HG02938 (cell line): ENCODE measurements around the gene GALNT3.
A peak's percentile ranks its signal among the peaks of the same experiment; 100 is the strongest.

Experiments
- ATAC-seq: cut with Tn5 transposase; IDR thresholded peaks from one replicate; pipeline ENCODE4 v1.9.1; 2021; ENCODE audit warnings: mild to moderate bottlenecking, moderate library complexity; ENCODE audit not compliant: unreplicated experiment

GALNT3 gene

DNA sequence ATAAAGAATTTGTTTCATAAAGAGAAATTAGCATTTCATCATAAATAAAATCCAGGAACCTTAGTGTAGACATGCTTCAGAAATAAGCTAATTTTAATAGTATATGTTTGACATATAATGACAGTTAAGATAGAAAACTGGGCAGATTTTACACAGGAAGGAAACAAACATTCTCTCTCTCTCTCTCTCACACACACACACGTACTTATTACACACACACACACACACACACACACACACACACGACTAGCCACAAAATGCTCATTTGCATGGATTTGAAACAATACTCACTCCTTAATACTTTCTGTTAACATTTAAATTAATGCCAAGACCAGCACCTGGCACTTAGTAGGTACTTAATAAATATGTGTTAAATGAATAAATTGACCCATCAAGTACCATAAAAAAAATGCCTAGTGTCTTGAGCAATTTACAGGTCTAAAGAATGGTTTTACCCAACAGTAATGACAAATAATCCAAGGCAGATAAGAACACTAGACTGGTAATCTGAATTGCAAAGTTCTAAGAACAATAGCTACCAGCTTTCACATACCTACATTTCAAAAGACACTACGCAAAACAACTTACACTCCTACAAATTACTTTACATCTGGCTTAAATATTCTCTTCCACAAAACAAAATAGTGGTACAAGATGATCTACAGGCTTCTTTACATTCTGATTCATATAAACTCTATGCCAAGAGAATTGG, 2.9 kb upstream of the GALNT3 start:
- ATAC-seq: no peak

GRCh38 chr2:165796129-165796528, 2.1 kb upstream of the GALNT3 start:
- no peak for ATAC-seq

GRCh38 chr2:165795011-165795410, 964 bp upstream of the GALNT3 start:
- ATAC-seq: peak; percentile 36

- ATAC-seq: peak; percentile 97
Observed at GRCh38 chr2:165794536-165794928, 485 bp upstream of the GALNT3 start.

GRCh38 chr2:165793161-165793778, 777 bp downstream of the GALNT3 start:
- ATAC-seq: no peak

- ATAC-seq: no peak
Observed at GRCh38 chr2:165792104-165792454, 2.0 kb downstream of the GALNT3 start.

GRCh38 chr2:165791421-165792103, 2.5 kb downstream of the GALNT3 start:
- no peak for ATAC-seq

DNA sequence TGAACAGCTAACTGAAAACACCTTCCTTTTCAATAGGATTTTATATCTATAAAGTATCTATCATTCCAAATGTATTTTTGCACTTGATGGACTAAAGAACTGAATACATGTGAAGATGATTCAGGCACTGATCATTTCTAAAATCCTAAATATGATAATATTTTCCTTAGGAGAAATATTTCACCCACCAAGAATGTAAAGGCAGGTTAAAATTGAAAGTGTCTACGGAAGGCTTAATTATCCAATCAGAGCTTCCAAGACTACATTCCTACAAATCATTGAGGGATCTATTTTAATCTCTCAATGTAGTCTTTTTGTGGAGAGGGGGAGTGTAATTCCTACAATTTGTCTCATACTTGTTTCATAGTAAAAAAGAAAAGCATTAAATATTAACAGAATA, 3.6 kb downstream of the GALNT3 start:
- no peak for ATAC-seq

- no peak for ATAC-seq
Observed at GRCh38 chr2:165787334-165787733, 6.7 kb downstream of the GALNT3 start.

DNA sequence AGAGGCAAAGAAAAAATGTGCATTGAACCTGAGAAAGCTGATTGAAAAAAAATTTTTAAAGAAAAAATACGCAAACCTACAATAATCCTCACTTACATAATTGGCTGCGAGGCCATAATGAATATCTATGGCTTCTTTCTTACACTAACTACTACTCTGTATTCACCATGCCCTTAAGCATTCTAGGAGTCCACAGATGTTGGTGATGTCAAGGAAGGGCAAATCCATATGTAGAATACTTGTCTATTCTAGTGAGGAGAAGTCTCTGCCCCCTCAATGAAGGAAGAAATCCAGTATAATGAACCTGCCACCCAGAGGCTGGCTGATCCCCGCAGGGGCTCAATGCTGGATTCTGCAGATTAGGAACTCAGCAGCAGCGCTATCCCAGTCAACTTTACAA, 14.3 kb downstream of the GALNT3 start:
- ATAC-seq: no peak

GRCh38 chr2:165778653-165779451, 15.2 kb downstream of the GALNT3 start:
- ATAC-seq: no peak

GRCh38 chr2:165778187-165778556, 15.9 kb downstream of the GALNT3 start:
- ATAC-seq: no peak

GRCh38 chr2:165777522-165778186, 16.4 kb downstream of the GALNT3 start:
- ATAC-seq: no peak

DNA sequence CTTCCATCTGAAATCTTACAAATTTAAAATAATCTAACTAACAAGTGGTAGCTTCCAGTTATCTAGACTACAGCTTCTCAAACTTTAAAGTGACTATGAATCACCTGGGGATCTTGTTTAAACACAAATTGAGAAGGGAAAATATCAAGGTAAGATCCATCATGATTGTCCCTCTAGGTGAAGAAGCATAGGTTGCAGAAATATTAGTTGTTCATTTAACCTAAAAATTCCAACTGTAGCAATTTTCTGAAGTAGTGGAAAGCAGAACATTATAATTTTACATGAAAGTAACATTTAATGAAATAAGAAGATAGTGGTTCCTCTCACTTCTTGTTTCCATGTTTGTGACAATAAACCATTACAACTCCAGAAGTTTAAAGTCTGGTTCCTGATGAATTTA, 17.3 kb downstream of the GALNT3 start:
- ATAC-seq: no peak

GRCh38 chr2:165776013-165776412, 18.0 kb downstream of the GALNT3 start:
- no peak for ATAC-seq

DNA sequence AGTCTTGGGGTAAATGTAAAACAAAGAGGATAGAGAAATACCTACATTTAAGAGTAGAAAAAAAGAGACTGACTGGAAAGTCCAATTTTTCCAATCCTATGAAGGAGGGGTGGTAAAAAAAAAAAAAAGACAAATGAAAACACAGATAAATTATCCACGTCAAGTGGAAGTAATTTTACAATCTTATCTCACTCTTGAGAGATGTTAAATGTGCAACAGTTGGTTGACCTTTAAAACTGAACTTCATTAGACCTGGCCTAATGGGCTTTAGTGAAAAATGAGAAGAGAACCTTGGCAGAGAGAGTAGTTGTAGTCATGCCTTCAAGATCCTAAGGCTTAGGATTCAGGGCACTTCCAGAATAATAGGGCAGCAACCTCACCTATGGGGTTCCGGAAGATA, 20.4 kb downstream of the GALNT3 start:
- no peak for ATAC-seq

DNA sequence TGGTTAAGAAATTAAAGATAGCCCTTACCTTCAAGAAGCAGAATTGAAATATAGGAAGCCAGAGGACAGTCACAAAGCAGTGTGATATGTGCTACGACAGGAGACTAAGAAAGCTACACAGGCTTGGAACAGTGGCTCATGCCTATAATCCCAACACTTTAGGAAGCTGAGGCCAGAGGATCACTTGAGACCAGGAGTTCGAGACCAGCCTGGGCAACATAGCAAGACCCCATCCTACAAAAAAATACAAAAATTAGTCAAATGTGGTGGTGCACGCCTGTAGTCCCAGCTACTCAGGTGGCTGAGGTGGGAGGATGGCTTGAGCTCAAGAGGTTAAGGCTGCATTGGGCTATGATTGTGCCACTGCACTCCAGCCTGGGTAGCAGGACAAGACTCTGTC, 21.9 kb downstream of the GALNT3 start:
- ATAC-seq: no peak

- ATAC-seq: no peak
Observed at GRCh38 chr2:165766326-165766927, 27.6 kb downstream of the GALNT3 start.

DNA sequence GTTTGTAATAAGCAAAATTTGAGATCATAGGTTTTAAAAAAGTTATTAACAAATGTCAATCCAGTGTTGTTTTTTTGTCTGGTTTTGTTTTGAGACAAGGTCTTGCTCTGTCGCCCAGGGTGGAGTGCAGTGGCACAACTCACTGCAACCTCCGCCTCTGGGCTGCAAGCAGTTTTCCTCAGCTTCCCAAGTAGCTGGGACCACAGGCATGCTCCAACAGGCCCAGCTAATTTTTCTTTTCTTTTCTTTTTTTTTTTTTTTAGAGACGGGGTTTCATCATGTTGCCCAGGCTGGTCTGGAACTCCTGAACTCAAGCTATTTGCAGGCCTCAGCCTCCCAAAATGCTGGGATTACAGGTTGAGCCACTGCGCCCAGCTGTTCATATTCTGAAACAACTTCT, 31.3 kb downstream of the GALNT3 start:
- ATAC-seq: no peak

DNA sequence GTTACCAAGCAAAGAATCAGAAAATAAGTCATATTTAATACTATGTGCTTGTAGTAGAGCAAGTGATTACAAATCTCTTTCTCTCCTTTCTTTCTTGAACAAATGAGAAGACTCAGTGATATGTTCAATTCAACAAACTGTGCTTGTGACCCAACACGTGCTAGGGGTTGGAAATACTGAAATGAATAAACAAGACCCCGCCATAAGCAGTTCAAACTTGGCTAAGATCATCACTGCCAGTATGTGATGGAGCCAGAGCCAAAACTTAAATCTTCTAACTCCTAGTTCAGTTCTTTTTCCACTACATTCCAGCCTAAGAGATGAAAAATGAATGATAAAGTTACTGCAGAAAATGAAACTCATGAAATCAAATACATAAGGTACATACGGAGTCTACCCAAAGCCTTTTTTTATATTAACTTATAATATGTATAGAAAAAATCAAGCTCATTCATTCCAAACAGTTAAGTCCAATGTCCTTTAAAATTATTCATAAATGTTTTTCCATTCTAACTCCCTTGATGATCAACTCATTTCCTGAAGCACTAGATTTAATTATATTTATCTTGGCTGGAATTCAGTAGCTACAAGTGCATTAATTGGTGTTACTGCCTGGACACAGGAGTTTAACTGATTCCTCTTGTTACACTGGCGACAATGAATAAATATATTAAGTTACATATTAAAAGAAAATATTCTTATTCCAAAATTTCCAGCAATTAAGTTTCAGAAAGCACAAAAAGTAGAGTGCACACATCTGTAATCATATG, 36.0 kb downstream of the GALNT3 start:
- ATAC-seq: no peak
